ENCODE results near the gene DDX41.

GRCh38 chr5:177487144-177487543 is 29.6 kb downstream of the DDX41 start:
- TF ChIP-seq, protein P1, sequence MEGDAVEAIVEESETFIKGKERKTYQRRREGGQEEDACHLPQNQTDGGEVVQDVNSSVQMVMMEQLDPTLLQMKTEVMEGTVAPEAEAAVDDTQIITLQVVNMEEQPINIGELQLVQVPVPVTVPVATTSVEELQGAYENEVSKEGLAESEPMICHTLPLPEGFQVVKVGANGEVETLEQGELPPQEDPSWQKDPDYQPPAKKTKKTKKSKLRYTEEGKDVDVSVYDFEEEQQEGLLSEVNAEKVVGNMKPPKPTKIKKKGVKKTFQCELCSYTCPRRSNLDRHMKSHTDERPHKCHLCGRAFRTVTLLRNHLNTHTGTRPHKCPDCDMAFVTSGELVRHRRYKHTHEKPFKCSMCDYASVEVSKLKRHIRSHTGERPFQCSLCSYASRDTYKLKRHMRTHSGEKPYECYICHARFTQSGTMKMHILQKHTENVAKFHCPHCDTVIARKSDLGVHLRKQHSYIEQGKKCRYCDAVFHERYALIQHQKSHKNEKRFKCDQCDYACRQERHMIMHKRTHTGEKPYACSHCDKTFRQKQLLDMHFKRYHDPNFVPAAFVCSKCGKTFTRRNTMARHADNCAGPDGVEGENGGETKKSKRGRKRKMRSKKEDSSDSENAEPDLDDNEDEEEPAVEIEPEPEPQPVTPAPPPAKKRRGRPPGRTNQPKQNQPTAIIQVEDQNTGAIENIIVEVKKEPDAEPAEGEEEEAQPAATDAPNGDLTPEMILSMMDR (IDR thresholded peaks at IDR 0.05) = no peak
- no peak for TF ChIP-seq POLR2A (IDR thresholded peaks at IDR 0.05)

Measured in esophagus squamous epithelium (tissue), 4 donors.